GM19463 (cell line): ENCODE data around the gene DNAJB6.

Experiments used
- ATAC-seq: cut with Tn5 transposase; IDR thresholded peaks from one replicate; pipeline ENCODE4 v1.9.1; 2021; ENCODE audit warnings: mild to moderate bottlenecking, moderate library complexity; ENCODE audit not compliant: unreplicated experiment

Gene DNAJB6

DNA sequence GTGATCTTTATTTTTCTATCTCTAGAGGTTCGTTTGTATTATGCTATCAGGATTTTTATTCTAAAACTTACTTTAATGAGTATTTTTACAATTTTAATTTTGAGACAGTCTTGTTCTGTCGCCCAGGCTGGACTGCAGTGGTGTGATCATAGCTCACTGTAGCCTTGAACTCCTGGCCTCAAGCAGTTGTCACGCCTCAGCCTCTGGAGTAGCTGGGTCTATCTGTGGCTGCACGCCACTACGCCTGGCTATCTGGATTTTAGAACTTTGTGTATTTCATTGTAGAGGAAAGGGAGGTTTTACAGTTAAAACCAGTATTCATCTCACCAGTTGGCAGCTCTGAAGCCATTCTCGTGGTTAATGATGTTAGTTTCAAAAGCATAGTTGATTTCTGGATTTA, 25.9 kb downstream of the DNAJB6 start:
- no peak for ATAC-seq

DNA sequence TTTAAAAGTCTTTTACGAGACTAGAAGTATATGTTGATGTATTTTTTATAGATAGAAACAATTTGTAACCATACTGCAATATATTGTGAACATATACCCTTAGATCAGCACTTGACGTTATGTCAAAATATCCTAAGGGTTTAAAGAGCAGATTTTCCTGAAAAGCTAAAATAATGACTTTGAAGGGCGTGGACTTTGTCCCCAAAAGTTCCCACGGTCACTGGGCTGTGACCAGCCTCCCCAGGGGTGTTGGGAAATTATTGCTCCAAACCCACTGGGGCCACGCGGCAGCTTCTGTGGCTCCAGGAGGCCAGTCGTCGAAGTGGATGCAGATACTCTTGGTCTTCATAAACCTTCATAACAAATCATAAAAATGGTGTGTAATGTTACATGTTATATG, 29.9 kb downstream of the DNAJB6 start:
- no peak for ATAC-seq

DNA sequence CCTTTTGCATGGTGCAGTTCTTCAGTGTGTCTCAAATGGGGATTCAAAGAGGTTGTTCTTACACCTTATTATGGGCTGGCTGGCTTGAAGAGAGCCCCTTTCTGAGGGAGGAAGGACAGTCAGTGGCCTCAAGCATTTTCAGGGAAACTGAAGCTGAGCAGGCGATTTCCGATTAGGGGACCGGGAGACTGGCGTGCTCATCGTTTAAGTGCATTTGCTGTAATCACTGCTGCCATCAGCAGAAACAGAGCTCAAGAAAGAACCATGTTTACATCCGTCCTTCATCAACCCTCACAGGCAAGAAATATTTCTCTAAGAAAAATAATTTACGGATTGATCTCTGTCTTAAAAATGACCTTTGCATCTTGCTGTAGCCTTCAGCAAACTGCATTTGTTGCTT, 32.2 kb downstream of the DNAJB6 start:
- no peak for ATAC-seq

DNA sequence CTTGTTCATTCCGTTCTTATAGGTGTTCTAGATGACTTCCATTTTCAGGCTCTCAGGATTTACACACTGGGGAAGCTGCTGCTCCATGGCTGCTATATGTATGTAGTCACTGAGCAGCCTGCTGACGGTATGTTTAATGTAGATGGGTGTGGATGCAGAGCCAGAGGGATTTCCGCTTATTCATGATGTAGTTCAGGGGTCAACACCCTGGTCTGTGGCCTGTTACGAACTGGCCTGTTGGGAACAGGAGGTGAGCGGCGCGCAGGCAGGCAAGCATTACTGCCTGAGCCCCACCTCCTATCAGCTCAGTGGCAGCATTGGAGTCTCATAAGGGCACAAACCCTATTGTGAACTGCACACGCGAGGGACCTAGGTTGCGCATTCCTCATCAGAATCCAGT, 33.9 kb downstream of the DNAJB6 start:
- no peak for ATAC-seq

DNA sequence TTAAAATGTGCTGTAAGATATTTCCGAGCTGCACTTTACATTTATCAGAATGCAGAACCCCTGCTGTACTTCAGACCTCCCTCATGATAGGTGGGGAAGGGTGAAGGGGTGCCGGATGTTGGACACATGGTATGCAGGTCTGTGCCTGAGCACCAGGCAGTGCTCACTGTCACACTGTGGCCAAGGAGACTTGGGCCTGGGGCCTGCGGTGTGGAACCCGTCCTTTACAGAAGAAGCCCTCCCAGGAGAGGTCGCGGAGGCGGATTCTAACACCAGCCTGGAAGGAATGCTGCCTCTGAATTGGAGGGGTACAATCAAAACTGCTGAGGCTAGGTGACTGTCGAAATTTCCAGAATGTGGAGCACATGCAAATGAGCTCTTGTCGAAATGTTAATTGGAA, 34.5 kb downstream of the DNAJB6 start:
- no peak for ATAC-seq

DNA sequence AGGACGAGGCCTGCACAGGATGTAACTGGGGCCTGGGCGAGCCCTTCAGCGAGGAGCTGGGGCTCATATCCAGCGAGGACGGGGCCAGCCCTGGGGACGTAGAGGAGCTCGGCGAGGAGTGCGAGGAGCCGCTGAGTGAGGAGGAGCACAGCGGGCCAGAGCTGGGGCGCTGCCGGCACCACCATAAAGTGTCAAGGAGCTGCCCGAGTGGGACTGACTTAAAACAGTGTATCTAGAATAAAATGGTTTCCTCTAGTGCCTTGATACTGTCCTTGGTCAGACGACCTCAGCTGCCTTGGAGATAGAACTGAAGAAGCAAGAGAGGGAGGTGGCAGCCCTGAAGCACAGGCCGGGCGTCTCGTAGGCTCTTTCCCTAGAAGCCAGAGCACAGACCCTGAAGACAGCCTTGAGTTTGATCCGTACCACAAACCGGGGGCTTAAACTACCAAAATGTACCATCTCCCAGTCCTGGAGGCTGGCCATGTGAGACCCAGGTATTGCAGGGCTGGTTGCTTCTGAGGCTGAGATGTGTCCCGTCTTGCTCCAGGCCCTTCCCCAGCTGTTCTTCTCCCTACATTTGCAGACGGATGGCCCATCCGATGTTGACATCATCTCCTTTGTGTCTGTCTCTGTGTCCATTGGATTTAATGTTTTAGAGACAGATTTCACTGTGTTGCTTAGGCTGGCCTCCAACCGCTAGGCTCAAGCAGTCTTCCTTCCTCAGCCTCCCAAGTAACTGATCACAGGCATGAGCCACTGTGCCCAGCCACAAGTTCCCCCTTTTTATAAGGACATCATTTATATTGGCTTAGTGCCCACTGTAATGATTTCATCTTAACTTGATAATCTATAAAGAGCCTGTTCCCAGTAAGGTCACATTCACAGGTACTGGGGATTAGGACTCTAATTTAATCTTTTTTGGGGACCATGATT, 35.8 kb downstream of the DNAJB6 start:
- ATAC-seq: no peak

DNA sequence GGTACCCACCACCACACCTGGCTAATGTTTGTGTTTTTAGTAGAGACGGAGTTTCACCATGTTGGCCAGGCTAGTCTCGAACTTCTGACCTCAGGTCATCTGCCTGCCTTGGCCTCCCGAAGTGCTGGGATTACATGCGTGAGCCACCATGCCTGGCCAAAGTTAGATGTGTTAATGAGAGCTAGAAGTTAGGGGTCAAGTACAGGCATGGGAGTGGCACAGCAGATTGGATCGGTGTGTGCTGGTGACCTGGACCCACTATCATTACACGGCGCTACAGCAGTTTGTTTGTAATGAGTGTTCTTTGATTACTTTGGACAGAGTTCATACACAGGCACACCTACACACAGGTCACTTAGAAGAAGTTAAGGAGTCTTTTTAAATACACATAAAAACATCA, 36.7 kb downstream of the DNAJB6 start:
- no peak for ATAC-seq

DNA sequence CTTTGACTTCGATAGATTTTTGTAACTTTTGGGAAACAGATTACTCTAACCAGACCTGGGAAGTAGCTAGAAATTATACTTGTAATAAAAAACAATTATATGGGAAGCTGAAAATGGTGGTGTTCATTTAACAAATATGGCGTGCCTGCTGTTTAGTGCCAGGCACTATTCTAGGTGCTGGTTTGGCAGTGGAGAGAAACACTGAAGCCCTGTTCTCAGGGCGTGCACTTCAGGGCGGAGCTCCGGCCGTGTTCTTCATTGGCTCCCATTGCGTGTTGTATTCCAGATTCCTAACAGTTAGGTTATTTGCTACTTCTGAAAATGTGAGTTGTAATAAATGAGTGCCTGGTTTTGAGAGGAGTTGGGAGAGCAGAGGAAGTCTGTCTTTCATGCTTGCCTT, 38.6 kb downstream of the DNAJB6 start:
- ATAC-seq: no peak

DNA sequence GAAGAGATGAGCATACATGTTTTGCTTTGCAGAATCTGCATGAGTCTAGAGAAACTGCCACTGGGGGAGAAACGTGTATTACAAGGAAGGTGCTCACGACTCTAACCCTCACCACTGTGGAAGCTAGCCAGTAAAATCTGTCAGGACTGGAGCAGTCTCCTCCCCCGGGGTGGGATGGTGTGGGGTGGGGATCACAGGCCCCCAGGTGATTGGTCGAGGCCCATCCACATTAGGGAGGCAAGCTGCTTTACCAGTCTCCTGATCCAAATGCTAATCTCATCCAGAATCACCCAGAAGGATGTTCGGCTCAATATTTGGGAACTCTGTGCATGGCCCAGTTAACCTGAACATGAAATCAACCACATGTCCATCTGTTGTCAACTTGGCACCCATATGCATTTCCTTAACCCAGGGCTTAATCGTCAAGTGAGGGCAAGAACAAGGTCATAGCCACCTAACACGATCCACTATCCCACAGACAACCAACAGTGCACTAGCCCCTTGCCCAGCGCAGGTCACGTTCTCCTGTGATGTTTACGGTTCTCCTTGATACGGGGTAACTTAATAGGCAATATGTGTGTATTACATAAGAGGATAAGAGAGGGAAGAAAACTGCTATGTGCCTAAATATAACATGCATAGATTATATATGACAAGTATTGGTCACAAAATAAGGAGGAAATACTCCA, 40.8 kb downstream of the DNAJB6 start:
- ATAC-seq: no peak

DNA sequence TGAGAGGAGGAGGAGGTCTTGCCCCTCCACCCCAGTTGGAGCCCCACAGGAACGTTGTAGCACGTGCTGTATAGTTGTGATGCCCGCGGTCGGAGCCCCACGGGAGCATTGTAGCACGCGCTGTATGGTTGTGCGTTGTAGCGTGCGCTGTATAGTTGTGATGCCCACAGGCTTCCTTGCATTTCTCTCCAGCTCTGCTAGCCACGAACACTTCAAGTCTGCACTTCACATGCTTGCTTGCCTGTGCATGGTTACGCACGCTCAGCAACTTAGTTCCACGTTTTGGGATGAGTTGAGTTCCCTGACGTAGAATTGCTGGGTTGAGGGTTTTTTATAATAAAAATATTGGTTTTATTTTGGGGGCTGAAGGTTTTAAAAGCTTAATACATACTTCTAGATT, 41.6 kb downstream of the DNAJB6 start:
- ATAC-seq: no peak

DNA sequence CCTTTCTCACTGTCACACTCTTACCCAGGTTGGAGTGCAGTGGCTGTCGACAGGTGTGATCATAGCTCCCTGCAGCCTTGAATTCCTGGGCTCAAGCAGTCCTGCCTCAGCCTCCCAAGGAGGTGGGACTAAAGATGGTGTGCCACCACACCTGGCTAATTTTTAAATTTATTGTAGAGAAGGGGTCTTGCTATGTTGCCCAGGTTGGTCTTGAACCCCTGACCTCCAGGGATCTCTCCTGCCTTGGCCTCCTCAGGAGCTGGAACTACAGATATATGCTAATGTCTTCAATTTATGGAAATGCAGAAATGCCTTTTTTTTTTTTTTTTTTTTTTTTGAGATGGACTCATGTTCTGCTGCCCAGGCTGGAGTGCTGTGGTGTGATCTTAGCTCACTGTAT, 42.7 kb downstream of the DNAJB6 start:
- ATAC-seq: no peak

DNA sequence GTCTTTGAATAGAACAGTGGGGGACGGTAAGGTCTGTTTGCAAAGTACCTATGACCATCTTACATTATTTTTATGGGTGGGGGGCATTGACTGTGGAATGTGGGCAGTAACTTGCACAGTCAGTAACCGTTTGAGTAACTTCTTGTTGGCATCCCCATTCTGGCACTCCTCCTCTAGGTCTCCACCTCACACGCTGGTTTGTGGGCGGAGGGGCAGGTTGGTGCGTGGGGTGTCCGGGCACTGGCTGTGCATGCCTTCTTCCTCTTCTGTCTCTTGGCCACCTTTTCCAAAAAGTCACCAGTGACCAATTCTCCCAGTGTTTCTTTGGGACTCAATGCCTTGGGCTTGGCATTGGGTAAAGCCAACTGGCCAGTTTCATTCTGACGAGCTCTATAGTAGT, 43.6 kb downstream of the DNAJB6 start:
- ATAC-seq: no peak

DNA sequence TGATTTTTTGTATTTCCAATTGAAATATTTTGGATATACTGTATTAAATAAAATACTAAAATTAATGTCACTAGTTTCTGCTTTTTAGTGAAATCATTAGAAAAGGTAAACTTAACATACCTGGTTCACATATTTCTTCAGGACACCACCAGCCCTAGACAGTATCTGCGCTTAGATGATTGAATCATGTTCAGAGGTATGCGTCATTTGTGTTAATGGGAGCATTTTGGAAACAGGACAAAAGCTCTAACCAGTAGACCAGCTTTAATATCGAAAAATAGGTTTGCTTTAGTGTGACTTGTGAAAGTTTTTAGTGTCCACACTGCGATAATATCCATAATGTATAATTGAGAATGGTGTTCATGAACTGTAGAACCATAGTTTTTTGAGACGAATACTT, 47.1 kb downstream of the DNAJB6 start:
- ATAC-seq: no peak

DNA sequence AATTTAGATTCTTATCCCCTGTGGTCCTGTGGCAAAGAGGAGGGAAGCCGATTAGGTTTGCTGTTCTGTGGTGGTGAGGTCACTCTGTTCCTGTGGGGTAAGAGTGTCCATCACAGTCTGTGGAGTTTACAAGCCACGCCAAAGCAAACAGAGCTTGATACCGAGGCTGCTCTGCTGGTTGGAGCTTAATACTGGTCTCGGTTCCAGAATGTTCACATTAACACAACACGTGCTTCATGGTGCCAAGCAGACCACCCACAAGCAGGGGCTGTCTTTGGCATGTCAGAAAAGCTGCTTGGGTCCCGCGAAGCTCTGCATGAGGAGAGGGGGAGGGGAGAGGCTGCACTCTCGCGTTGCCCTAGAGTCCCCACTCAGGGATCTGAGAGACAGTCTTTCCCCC, 47.5 kb downstream of the DNAJB6 start:
- ATAC-seq: no peak

DNA sequence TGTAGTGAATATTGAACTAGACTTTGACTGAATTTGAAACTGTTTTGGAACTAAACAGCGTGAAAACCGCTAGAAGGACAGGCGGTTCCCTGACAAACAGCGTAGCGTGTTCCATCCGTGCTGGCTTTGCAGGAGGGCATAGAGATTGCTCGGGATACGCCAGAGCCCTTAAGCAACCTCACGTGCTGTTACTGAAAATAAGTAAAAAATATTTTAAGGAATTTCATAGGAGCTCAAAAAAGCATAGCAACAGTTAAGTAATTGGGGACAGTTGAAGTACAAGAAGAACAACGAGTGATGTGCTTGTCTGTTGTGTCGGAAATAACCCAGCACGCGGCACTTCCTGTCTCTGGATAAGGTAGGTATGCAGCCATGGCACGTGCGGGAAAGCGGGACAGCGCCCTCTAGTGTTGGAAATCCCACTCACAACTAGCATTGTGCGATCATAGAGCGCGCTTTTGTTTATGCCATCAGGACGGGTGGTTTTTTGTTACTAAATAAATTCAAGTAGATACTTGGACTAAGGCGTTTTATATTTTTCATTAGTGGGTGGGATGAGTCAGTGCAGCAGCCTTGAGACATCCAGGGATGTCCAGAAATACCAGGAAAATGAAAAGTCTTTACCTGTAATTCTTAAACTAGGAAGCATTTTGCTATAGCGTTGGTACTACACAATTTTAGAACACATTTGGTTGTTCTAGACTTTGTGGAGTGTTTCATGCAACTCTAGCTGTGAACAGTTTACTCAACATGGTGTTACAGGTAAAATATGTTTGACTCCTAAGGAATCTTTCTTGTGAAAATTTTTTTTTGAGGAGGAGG, 50.4 kb downstream of the DNAJB6 start:
- peak; percentile 79 for ATAC-seq

DNA sequence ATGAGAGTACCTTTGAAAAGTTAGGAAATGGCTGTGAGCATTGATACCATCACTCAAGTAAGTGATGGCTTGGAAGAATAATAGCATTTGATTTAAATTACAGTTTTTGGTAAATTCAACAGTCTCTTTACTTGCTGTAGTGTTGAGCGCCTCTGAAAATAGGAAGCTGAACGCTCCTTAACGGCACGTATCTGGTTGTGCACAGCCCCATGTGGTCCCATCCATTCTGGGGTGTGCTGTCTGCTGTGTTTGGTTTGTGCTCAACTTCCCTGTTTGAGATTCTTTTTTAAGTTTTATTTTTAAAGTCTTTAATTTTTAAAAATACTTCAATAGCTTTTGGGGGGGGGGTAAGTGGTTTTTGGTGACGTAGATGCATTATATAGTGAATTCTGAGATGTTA, 51.5 kb downstream of the DNAJB6 start:
- no peak for ATAC-seq

DNA sequence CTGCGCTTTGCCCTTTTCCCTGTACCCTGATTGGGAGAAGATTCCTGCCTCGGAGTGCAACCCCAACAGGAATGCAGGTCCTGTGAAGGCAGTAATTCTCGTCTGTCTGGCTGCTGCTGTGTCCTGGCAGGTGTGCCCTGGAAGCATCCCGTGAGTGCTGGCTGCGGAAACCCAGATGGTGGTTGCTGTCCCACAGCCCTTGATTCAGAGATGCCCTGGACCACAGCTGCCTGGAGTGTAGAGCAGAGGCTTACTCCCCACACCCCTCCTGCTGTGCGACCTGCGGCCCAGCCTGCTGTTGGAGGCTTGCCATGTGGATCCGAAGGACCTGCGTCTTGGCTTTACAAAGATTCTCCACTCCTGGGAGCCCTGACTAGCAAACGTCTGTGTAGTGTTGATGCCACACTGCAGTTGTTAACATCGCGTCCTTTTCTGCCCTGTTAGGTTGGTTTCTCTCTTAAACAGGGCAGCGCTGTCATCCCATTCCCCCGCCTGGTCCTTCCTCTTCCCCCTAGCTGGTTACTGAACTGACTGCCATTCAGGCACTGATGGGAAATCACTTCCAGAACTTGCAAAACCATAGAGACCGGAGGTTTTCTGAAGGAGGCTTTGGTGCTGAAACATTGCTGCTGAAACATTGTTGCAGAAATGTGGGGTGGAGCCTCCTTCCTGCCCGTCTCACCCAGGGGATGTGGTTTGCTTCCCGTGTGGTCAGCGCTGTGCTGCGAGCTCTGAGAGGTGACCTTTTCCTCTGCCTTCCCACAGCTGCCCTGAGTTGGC, 53.3 kb downstream of the DNAJB6 start:
- ATAC-seq: no peak

DNA sequence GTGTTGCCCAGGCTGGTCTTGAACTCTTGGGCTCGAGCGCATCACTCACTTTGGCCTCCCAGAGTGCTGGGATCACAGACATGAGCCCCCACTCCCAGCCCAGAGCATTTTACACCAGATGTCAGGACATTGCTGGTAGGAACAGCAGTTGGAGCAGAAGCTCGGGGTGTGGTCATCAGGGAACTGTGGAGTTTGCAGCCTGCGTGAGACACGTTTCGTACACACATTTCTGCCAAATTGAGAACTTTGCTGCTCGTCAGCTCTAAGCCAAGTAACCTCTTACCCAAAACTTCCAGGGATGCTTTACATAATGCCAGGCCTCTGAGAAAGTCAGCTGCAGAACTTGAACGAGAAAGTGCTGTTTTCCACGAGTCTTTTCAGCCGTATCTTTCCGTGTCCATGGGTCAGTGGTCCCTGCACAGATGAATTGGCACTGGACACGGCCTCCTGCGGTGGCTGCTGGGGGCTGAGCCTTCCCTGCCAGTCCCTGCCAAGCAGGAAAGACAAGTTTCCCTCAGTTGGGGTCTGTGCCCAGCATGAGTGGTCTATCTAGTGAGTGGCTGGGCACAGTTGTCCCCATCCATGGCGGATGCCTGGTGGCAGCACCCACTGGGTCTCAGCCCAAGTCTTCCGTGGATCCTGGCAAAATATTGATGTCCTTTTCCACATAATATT, 54.4 kb downstream of the DNAJB6 start:
- no peak for ATAC-seq

DNA sequence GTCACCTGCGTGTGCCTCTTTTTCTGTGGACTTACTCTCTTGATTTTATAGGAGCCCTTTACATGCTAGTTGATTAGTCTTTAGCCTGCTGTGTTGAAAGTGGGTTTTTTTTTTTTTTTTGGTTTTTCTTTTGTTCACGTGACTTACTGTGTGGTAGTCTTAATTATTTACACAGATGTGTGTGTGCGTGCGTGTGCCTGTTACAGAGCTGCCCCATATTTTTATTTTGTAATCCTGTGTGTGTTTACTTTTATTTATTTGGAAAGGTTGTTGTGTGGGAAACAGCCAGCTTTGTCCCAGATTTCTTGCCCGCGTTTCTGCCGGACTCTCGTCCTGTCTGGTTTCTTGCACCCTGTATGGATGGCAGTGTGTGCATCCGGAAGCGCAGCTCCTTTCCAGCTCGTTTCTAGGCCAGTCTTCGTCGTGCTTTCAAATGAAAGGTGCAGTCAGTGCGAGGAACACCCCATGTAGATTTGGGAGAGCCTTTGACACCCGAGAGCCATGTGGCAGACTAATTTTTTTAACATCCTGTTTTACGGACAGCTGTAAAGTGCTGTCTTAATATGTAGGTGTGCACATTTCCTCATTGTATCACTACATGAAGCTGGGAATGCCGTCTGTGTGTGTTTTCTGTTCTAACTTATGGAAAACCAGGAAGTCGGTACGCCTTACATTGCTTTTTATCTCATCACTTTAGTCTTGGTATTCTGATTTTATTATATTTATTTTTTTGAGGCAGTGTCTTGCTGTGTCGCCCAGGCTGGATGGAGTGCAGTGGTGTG, 55.6 kb downstream of the DNAJB6 start:
- no peak for ATAC-seq
